Gastrocnemius medialis (tissue), 4 donors: ENCODE measurements around the gene AIG1.

ENCODE experiments used
- CTCF ChIP-seq, 5 experiments: fragments of 450-650 bp in 3 of 5; fragments of 200-600 bp in 2 of 5; sonication (generic) in 2 of 5; IDR thresholded peaks in 4 of 5; conservative IDR thresholded peaks in 1 of 5; 1 replicate in 4 of 5; 2 replicates in 1 of 5; pipeline ENCODE4 v1.5.1; 2016 to 2019; ENCODE audit warnings: antibody characterized with exemption in 5 of 5, mild to moderate bottlenecking in 3 of 5, moderate library complexity in 3 of 5
- POLR2A ChIP-seq, 2 donors: fragments of 450-650 bp; IDR thresholded peaks; one replicate each; pipeline ENCODE4 v1.6.1; 2017; ENCODE audit warnings: antibody characterized with exemption in 2 of 2, mild to moderate bottlenecking in 2 of 2, moderate library complexity in 2 of 2

- no peak for TF ChIP-seq CTCF (IDR thresholded peaks at IDR 0.05 in 4 of 5, conservative IDR thresholded peaks at IDR 0.05 in 1 of 5)
- no peak for TF ChIP-seq POLR2A (IDR thresholded peaks at IDR 0.05)
Observed at GRCh38 chr6:143376375-143376774, 315.7 kb downstream of the AIG1 start.
